ENCODE data around the gene DNM3.

DNM3 gene

DNA sequence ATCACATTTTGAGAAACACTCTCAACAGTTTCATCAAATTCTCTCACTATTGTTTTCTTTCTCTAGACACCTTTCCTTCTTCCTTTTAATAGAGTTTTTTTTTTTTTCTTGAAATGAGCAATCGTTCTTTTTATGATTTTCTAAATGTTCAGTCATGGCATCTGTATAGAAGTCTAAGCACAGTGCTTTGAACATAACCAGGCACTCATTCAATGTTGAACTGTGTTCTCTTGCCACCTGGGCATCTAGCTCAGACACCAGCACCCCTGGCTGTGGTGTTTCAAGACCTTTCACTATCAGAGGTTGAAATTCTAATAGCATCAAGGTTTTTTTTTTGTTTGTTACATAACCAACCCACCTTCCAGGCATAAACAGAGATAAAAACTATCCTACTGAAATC is 96.6 kb downstream of the DNM3 start:
- H2AFZ ChIP-seq (ENCODE audit: low read depth, low read length) = no peak overlapping the region
- H3K9ac ChIP-seq (ENCODE audit: low read length) = no peak overlapping the region
- no peak overlapping the region for H3K4me2 ChIP-seq (ENCODE audit: low read length, poor library complexity, severe bottlenecking)
- H2BK120ac ChIP-seq (ENCODE audit: low read depth, low read length) = no peak overlapping the region
- H3K23ac ChIP-seq (ENCODE audit: low read length in 2 of 2) = no peak overlapping the region
- H3K4me1 ChIP-seq (ENCODE audit: control insufficient read depth, insufficient read depth, low read depth, low read length) = peaks cover 3% of the 10 kb centered on the region
- no peak overlapping the region for H4K8ac ChIP-seq (ENCODE audit: low read length)
- H4K91ac ChIP-seq (ENCODE audit: low read length) = no peak overlapping the region
- no peaks in the 10 kb centered on the region for H3K79me1 ChIP-seq (replicated peaks; ENCODE audit: low read length, poor library complexity, severe bottlenecking)
- H3K9me3 ChIP-seq (ENCODE audit: control insufficient read depth, low read length) = no peaks in the 10 kb centered on the region
- WGBS = 40% methylated on average over 1 of the region's 1 CpG
- no peak overlapping the region for H3K14ac ChIP-seq (ENCODE audit: low read length in 2 of 2)
- H2BK15ac ChIP-seq (ENCODE audit: low read depth, poor library complexity, severe bottlenecking) = no peak overlapping the region
- H2AK5ac ChIP-seq (ENCODE audit: low read length, severe bottlenecking) = no peak overlapping the region
- H3K27me3 ChIP-seq (ENCODE audit: control insufficient read depth in 1 of 2, insufficient read depth in 1 of 2, low read length in 2 of 2) = no peaks in the 10 kb centered on the region
- DNase-seq = no peak
- H3K27ac ChIP-seq (ENCODE audit: low read length, poor library complexity, severe bottlenecking) = no peak overlapping the region
- no peak overlapping the region for H3K18ac ChIP-seq (ENCODE audit: low read depth in 1 of 2, low read length in 2 of 2)
- no peaks in the 10 kb centered on the region for H3K36me3 ChIP-seq (ENCODE audit: control insufficient read depth in 1 of 2, insufficient read depth in 2 of 2, low read depth in 1 of 2, low read length in 2 of 2)
- H3K4me3 ChIP-seq (ENCODE audit: insufficient read depth in 1 of 2, low read depth in 1 of 2, low read length in 2 of 2) = no peak overlapping the region
- H2BK12ac ChIP-seq (ENCODE audit: low read length in 2 of 2) = no peak overlapping the region
- H3K4ac ChIP-seq (ENCODE audit: low read depth in 1 of 2, low read length in 2 of 2) = no peak overlapping the region
- no peak overlapping the region for H2BK5ac ChIP-seq (ENCODE audit: low read depth, low read length, poor library complexity, severe bottlenecking)

- Histone ChIP-seq H3K27ac (ENCODE audit: low read length, poor library complexity, severe bottlenecking) (no peak overlapping the region), H2BK12ac (ENCODE audit: low read length in 2 of 2) (no peak overlapping the region), H3K79me1 (replicated peaks; ENCODE audit: low read length, poor library complexity, severe bottlenecking) (no peaks in the 10 kb centered on the region), H3K4ac (ENCODE audit: low read depth in 1 of 2, low read length in 2 of 2) (no peak overlapping the region), H3K9ac (ENCODE audit: low read length) (no peak overlapping the region), H3K14ac (ENCODE audit: low read length in 2 of 2) (no peak overlapping the region), H3K36me3 (ENCODE audit: control insufficient read depth in 1 of 2, insufficient read depth in 2 of 2, low read depth in 1 of 2, low read length in 2 of 2) (no peaks in the 10 kb centered on the region), H3K27me3 (ENCODE audit: control insufficient read depth in 1 of 2, insufficient read depth in 1 of 2, low read length in 2 of 2) (no peaks in the 10 kb centered on the region), H3K18ac (ENCODE audit: low read depth in 1 of 2, low read length in 2 of 2) (no peak overlapping the region), H2BK15ac (ENCODE audit: low read depth, poor library complexity, severe bottlenecking) (no peak overlapping the region), H2AFZ (ENCODE audit: low read depth, low read length) (no peak overlapping the region), H2BK5ac (ENCODE audit: low read depth, low read length, poor library complexity, severe bottlenecking) (no peak overlapping the region), H3K4me3 (ENCODE audit: insufficient read depth in 1 of 2, low read depth in 1 of 2, low read length in 2 of 2) (no peak overlapping the region), H3K23ac (ENCODE audit: low read length in 2 of 2) (no peak overlapping the region), H3K9me3 (ENCODE audit: control insufficient read depth, low read length) (no peaks in the 10 kb centered on the region), H3K4me1 (ENCODE audit: control insufficient read depth, insufficient read depth, low read depth, low read length) (peaks cover 3% of the 10 kb centered on the region), H2BK120ac (ENCODE audit: low read depth, low read length) (no peak overlapping the region), H4K8ac (ENCODE audit: low read length) (no peak overlapping the region), H4K91ac (ENCODE audit: low read length) (no peak overlapping the region), H3K4me2 (ENCODE audit: low read length, poor library complexity, severe bottlenecking) (no peak overlapping the region), H2AK5ac (ENCODE audit: low read length, severe bottlenecking) (no peak overlapping the region)
- 0% methylated on average over 1 of the region's 4 CpGs for WGBS
- DNase-seq = no peak
These were observed 98.4 kb downstream of the DNM3 start for GRCh38 chr1:171939740-171940139.

- H3K4me3 ChIP-seq (ENCODE audit: insufficient read depth in 1 of 2, low read depth in 1 of 2, low read length in 2 of 2) = no peak overlapping the region
- H3K79me1 ChIP-seq (replicated peaks; ENCODE audit: low read length, poor library complexity, severe bottlenecking) = no peaks in the 10 kb centered on the region
- H3K27me3 ChIP-seq (ENCODE audit: control insufficient read depth in 1 of 2, insufficient read depth in 1 of 2, low read length in 2 of 2) = no peaks in the 10 kb centered on the region
- no peak overlapping the region for H3K23ac ChIP-seq (ENCODE audit: low read length in 2 of 2)
- peak; percentile 2 for DNase-seq
- H3K9ac ChIP-seq (ENCODE audit: low read length) = no peak overlapping the region
- no peak overlapping the region for H2BK12ac ChIP-seq (ENCODE audit: low read length in 2 of 2)
- H2AFZ ChIP-seq (ENCODE audit: low read depth, low read length) = no peak overlapping the region
- H2BK120ac ChIP-seq (ENCODE audit: low read depth, low read length) = no peak overlapping the region
- no peak overlapping the region for H4K91ac ChIP-seq (ENCODE audit: low read length)
- H3K36me3 ChIP-seq (ENCODE audit: control insufficient read depth in 1 of 2, insufficient read depth in 2 of 2, low read depth in 1 of 2, low read length in 2 of 2) = no peaks in the 10 kb centered on the region
- H3K4me2 ChIP-seq (ENCODE audit: low read length, poor library complexity, severe bottlenecking) = no peak overlapping the region
- H3K4me1 ChIP-seq (ENCODE audit: control insufficient read depth, insufficient read depth, low read depth, low read length) = peaks cover 3% of the 10 kb centered on the region
- no peak overlapping the region for H3K4ac ChIP-seq (ENCODE audit: low read depth in 1 of 2, low read length in 2 of 2)
- no peak overlapping the region for H2AK5ac ChIP-seq (ENCODE audit: low read length, severe bottlenecking)
- H3K18ac ChIP-seq (ENCODE audit: low read depth in 1 of 2, low read length in 2 of 2) = no peak overlapping the region
- no peak overlapping the region for H3K27ac ChIP-seq (ENCODE audit: low read length, poor library complexity, severe bottlenecking)
- no peak overlapping the region for H2BK15ac ChIP-seq (ENCODE audit: low read depth, poor library complexity, severe bottlenecking)
- H4K8ac ChIP-seq (ENCODE audit: low read length) = no peak overlapping the region
- no peak overlapping the region for H3K14ac ChIP-seq (ENCODE audit: low read length in 2 of 2)
- no peak overlapping the region for H2BK5ac ChIP-seq (ENCODE audit: low read depth, low read length, poor library complexity, severe bottlenecking)
- no peaks in the 10 kb centered on the region for H3K9me3 ChIP-seq (ENCODE audit: control insufficient read depth, low read length)
These were observed 99.1 kb downstream of the DNM3 start for GRCh38 chr1:171940368-171940767.

DNA sequence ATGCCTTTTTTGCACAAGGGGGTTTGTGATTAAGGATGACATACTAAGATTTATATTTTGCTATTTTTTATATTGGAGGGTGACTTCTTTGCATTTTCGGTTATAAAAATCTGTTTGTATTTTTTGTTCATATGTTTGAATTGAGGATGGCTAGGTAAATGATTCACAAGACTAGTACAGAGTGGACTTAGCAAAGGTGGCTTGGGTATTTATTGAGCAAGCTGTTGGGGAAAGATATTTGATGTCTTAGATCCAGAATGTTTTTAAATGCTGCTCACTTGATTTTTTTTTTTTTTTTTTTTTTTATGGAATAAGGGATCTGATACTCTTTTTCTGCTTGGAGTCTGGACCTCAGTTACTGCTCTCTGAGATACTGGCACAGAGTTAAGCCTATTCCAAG is 100.6 kb downstream of the DNM3 start:
- Histone ChIP-seq H2BK12ac (ENCODE audit: low read length in 2 of 2) (no peak overlapping the region), H3K4me2 (ENCODE audit: low read length, poor library complexity, severe bottlenecking) (no peak overlapping the region), H3K36me3 (ENCODE audit: control insufficient read depth in 1 of 2, insufficient read depth in 2 of 2, low read depth in 1 of 2, low read length in 2 of 2) (no peaks in the 10 kb centered on the region), H3K9ac (ENCODE audit: low read length) (no peak overlapping the region), H3K23ac (ENCODE audit: low read length in 2 of 2) (no peak overlapping the region), H2AK5ac (ENCODE audit: low read length, severe bottlenecking) (no peak overlapping the region), H3K27ac (ENCODE audit: low read length, poor library complexity, severe bottlenecking) (no peak overlapping the region), H2AFZ (ENCODE audit: low read depth, low read length) (no peak overlapping the region), H3K4me3 (ENCODE audit: insufficient read depth in 1 of 2, low read depth in 1 of 2, low read length in 2 of 2) (no peak overlapping the region), H3K4ac (ENCODE audit: low read depth in 1 of 2, low read length in 2 of 2) (no peak overlapping the region), H2BK5ac (ENCODE audit: low read depth, low read length, poor library complexity, severe bottlenecking) (no peak overlapping the region), H2BK120ac (ENCODE audit: low read depth, low read length) (no peak overlapping the region), H4K8ac (ENCODE audit: low read length) (no peak overlapping the region), H3K27me3 (ENCODE audit: control insufficient read depth in 1 of 2, insufficient read depth in 1 of 2, low read length in 2 of 2) (no peaks in the 10 kb centered on the region), H3K4me1 (ENCODE audit: control insufficient read depth, insufficient read depth, low read depth, low read length) (peaks cover 2% of the 10 kb centered on the region), H3K18ac (ENCODE audit: low read depth in 1 of 2, low read length in 2 of 2) (no peak overlapping the region), H3K9me3 (ENCODE audit: control insufficient read depth, low read length) (no peaks in the 10 kb centered on the region), H3K79me1 (replicated peaks; ENCODE audit: low read length, poor library complexity, severe bottlenecking) (no peaks in the 10 kb centered on the region), H2BK15ac (ENCODE audit: low read depth, poor library complexity, severe bottlenecking) (no peak overlapping the region), H4K91ac (ENCODE audit: low read length) (no peak overlapping the region), H3K14ac (ENCODE audit: low read length in 2 of 2) (no peak overlapping the region)
- no peak for DNase-seq
- WGBS = 98% methylated on average over 1 of the region's 1 CpG
